Measurements from ENCODE around the gene TM4SF18.

DNA sequence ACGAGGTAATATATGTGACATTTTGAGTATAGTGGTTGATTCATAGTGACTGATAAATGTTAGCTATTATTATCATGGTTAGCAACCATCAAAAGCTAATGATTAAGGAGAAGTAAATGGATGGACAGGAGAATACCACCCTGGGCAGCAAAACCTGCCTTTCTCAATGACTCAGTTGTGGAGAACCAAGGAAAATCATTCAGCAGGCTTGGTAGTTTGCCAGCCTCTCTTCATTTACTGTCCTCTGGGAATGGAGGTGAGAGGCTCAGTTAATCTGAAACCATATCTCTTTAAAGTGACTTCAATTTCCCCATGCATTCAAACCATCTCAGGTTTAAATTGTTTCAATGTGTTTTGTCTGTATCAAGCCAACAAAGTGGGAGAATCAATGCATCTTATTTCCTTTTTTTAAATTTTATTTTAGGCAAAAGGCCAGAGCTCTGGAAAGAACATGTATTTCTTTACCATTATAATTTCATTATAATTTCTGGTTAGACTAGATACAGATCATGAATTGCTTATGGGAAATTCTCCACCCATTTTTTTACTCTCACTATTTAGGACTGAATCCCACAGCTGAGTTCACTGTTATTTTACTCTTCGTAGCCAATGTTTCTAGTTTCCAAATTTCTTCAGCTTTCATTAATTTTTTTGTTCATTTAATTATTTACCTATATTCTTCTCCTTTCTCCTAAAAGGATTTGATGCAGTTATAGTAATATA lies 2.7 kb downstream of the TM4SF18 start:
- TF ChIP-seq POLR2AphosphoS5 (IDR thresholded peaks at IDR 0.05; ENCODE audit: insufficient read depth in 1 of 2, low read depth in 1 of 2) (no peak), POLR2A (IDR thresholded peaks at IDR 0.05) (no peak)
- TF ChIP-seq, protein P1, sequence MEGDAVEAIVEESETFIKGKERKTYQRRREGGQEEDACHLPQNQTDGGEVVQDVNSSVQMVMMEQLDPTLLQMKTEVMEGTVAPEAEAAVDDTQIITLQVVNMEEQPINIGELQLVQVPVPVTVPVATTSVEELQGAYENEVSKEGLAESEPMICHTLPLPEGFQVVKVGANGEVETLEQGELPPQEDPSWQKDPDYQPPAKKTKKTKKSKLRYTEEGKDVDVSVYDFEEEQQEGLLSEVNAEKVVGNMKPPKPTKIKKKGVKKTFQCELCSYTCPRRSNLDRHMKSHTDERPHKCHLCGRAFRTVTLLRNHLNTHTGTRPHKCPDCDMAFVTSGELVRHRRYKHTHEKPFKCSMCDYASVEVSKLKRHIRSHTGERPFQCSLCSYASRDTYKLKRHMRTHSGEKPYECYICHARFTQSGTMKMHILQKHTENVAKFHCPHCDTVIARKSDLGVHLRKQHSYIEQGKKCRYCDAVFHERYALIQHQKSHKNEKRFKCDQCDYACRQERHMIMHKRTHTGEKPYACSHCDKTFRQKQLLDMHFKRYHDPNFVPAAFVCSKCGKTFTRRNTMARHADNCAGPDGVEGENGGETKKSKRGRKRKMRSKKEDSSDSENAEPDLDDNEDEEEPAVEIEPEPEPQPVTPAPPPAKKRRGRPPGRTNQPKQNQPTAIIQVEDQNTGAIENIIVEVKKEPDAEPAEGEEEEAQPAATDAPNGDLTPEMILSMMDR (IDR thresholded peaks at IDR 0.05), result no peak

Data from vagina (tissue), 2 donors.